ENCODE data around the gene TULP4.

The TULP4 gene

DNA sequence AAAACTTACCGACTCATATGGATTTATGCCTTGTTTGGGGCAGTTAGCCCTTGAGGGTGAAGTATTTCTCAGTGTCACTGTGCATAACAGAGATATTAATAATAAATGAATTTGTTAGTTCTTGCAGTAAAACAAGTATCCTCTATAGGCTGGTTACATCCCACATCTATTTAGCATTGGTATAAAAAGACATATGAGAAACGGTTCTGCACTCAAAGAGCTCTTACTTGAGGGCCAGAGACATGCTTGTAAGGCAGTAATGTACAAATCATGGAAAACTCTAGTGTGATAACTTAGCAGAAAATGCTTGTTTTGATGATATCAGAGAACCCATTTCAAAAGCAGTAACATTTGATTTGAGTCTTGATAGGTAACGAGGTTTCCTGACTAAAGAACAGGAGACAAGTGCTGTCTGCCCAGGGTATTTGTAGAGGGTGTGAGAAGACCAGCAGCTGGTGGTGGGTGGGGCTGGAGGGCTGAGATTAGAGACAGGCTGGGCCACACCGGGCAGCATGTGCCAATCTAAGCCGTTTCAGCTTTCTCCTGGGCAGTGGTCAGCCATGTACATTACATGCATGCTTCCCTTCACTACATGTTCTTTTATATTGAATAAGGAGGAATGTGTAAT, 46.3 kb downstream of the TULP4 start:
- no peak for DNase-seq (ENCODE audit: low read depth in 3 of 3)

DNA sequence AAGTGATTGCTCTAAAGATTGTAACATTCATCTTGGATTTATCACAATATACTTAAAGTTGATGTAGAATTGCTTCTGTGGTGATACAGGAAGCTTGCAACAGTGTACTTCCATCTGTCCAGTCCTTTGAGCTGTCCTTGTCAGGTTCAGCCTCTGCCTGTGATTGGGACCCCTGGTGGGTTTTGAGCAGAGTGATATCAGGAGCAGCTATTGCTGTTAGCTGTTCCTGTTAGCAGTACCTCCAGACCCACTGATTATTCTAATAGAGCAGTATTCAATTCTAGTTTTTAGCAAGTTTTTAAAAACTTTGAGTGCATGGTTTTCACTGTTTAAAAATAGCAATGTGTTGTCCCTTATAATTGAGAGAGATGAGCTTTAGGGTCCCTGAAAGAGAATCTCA, 48.8 kb downstream of the TULP4 start:
- no peak for DNase-seq (ENCODE audit: low read depth in 3 of 3)

DNA sequence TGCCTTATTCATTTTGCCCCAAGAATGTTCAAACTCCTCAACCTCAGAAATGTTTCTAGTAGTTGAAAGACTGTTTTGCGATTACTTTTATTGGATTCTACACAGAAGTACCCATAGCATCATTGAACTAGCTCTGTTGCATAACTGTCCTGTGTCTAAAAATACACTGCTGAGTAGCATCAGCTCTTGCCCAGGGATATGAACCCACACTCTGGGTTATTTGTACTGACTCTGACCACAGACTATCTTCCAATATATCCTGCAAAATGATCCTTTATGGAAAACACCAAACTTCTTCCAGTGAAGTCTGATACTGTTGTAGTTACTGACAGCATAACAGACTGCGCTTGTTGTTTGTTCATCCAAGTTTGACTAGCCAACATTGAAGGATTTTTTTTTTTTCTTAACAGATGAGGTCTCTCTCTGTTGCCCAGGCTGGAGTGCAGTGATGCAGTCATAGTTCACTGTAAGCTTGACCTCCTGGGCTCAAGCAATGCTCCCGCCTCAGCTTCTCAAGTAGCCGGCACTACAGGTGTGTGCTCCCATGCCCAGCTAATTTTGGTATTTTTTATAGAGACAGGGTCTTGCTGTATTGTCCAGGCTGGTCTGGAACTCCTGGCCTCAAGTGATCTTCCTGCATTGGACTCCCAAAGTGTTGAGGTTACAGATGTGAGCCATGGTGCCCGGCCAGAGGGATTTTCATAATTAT, 49.9 kb downstream of the TULP4 start:
- DNase-seq (ENCODE audit: low read depth in 3 of 3), result no peak

DNA sequence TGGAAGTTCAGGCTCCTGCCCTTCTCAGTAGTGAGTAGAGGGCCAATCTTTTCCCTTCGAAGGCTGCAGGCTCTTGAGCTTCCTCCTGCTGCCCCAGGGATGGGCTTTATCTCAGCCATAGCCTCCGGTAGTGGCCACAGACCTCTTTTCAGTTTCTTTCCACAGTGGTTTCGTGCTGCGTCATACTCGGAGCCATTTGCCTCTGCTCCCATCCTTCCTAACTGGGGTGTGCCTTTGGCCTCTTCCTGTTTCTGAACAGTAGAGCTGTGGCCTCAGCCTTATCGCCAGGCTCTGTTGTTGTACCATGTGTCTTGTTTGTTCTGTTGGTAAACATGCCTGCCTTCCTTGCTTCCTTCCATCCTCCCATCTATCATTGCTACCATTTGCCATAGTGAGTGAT, 54.1 kb downstream of the TULP4 start:
- DNase-seq (ENCODE audit: low read depth in 3 of 3), result no peak

DNA sequence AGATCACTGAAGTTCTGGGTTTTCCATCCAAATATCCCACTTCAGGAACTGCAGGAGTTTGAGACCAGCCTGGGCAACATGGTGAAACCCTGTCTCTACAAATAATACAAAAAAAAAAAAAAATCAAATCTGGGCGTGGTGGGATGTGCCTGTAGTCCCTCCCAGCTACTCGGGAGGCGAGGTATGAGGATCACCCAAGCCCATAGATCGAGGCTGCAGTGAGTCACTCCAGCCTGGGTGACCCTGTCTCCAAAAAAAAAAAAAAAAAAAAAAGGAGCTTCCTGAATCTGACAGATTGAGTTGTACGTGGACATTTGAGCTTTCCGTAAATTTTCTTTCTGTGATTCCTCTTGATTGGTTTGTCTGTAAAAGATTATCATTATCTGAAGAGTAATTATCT, 55.6 kb downstream of the TULP4 start:
- no peak for DNase-seq (ENCODE audit: low read depth in 3 of 3)

DNA sequence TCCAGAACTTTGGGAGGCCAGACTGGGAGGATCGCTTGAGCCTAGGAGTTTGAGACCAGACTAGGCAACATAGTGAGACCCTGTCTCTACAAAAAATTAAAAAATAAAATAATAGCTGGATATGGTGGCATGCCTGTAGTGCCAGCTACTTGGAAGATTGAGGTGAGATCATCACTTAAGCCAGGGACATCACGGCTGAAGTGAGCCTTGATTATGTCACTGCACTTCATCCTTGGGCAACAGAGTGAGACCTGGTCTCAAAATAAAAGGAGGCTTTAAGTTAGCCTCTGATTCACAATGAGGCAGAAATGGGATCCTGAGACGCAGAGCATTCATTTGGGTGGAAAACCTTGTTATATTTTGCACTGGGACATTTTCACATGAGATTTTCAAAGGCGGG, 57.0 kb downstream of the TULP4 start:
- no peak for DNase-seq (ENCODE audit: low read depth in 3 of 3)

DNA sequence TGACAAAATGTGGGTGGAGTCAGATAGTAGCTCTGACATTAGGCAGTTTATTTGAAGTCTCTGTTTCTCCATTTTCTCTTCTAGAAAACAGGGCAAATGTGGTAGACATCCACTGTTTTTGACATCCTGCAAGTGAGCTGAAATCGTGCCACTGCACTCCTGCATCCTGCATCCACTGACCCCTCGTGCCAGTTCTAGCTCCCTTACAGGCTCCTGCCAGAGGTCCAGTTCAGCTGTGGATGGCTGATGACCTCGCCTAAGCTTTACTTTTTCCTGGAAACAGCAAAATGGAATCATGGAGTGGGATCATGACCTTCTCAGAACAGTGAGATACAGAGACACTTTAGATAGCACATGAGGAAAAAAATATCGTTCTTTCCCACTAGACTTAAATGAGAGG, 58.5 kb downstream of the TULP4 start:
- DNase-seq (ENCODE audit: low read depth in 3 of 3), result no peak

DNA sequence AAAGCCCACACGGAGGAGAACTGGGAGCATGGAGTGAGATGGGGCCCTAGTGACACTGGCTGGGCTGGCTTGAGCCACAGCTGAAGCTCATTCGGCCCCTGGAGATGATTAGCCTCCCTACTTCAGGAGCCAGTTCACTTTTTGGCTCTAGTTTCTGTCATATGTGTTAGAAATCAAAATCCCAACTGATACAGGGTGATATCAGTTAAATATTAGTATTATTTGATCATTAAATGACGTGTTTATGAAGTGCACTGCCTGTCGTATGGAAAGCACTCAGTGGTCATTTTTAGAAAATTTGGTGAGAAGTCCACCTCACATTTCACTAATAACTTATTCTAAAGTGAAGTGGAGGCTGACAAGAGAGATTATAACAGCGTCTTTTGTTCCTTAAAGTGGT, 59.0 kb downstream of the TULP4 start:
- no peak for DNase-seq (ENCODE audit: low read depth in 3 of 3)

DNA sequence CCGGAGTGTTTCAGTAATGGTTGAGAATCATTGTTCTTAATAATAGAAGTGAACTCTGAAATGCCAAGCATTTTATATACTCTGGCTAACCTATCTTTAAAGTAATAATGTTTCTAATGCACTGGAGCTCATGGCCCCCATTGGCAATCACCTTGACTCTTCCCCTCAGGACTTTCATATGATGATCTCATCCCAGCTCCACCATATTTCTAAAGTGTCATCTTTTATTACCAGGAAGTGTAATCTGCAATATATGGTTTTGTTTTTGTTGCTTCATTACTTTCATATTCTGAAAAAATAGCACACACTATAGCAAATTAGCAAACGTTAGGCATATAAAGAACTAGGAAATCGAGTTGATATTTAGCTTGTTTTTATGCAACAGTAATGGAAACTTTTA, 60.3 kb downstream of the TULP4 start:
- DNase-seq (ENCODE audit: low read depth in 3 of 3), result no peak

DNA sequence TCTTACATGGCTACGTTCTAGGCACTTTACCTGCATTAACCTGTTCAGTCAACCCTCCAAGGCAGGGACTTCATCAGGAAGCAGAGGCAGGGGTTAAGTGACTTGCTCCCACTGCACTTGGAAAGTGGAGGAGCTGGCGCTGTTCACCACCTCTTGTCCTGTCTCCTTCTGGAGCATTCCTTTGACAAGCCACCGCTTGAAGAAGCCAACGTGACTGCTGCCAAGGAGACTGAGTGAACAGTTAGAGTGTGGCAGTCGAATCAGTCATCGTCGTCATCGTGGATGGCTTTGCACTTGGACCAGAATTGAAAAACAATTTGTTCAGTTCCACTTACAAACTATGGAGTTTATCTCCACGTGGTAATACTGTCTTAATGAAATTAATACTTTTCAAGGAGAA, 60.9 kb downstream of the TULP4 start:
- DNase-seq (ENCODE audit: low read depth in 3 of 3), result no peak

DNA sequence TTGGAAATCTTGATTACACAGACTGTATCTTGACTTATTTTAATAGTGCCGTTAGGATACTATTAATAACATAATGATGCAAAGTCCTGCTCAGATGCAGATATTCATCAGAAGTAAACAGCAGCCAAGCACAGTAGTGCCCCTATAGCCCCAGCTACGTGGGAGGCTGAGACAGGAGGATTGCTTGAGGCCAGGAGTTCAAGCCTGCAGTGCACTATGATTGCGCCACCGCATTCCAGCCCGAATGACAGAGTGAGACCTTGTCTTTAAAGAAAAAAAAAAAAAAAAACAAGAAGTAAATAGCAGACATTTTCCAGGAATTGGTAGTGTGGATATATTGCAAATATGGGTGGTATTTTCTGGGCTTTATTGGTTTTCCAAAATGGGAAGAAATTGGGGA, 61.8 kb downstream of the TULP4 start:
- no peak for DNase-seq (ENCODE audit: low read depth in 3 of 3)

DNA sequence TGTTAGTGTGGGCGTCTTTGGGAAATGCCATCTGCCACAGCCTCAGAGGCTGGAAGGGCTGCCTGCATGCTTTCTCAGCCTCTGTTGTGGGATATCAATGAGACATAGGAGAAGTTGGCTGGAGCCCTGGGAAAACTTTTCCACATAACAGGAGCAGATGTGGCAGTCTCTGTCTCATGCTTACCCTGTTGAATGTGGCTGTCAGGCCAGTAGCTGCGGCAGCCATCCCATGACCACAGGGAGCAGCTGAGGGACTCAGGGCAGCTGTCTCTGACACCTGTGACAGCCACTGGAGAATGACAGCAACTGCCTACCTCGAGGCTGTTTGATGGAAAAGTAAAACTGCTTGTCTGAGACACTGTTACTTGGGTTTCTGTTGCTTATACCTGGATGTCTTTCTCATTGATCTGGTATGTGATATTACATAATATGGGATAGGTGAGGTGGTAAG, 64.4 kb downstream of the TULP4 start:
- no peak for DNase-seq (ENCODE audit: low read depth in 3 of 3)

DNA sequence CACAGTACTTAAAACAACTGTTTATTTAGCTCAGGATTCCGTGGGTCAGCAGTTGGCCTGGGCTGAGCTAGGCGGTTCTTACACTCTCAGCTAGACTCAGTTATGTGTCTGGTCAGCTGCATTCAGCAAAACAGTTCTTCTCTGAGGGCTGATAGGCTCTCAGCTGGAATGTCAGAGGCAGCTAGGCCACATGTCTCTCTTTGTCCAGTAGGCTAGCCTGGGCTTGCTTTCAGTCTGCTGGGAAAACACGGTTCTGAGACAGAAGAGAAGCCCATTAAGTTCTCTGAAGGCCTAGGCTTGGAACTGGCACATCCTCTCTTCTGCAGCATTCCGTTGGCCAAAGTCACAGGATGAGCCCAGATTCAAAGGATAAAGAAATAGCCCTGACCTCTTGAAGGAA, 65.6 kb downstream of the TULP4 start:
- DNase-seq (ENCODE audit: low read depth in 3 of 3), result no peak

DNA sequence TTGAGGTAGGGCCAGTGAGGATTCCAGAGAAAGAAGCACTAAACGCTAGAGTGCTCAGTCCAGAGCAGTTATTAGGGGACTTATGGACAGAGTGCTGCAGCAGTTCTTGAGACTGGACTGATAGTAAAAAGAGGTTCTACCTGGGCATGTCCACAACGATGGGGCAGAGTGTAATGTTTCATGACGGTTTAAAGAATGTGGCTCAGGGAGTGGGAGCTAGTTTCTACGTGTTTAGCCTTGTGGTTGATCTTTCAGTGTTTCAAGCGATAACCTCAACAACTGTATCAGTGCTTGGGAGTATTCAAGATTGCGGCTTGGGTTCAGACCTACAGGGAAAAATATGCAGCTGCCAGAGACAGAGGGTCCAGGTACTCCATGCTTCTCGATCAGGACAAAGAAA, 67.1 kb downstream of the TULP4 start:
- no peak for DNase-seq (ENCODE audit: low read depth in 3 of 3)

DNA sequence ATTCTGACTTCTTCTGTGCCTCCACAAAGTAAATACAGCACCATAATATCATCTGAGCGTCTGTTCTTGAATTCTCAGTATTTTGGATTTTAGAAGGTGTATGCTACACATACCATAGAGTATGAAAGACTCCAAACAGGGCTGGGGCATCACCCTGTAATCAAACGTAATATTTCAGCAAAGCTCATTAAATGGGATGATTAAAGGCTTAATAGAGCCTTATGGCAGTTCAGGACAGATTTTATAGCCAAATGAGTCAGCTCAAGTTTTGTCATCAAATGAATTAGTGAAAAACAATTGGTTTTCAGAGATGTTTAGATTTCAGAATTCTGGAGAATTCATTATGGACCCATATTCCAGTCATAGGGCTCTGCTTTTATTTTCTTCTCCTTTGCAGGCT, 68.9 kb downstream of the TULP4 start:
- no peak for DNase-seq (ENCODE audit: low read depth in 3 of 3)

DNA sequence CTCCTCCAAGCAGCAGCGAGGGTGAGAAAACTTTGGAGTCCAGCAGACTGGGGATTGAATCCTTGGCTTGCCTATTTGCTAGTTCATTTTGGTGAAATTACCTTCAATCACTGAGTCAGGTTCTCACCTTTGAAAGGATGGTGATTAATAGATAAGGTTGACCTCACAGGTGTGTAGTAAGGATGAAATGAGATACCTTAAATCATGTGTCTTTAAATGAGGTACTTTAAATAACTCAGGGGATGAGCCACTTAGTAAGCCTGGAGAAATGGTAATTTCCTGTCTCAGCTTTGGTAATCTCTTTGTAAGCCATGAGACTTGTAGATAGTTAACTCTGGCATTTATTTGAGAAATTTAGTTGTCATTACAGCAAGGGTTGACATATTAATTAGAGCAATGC, 70.2 kb downstream of the TULP4 start:
- no peak for DNase-seq (ENCODE audit: low read depth in 3 of 3)

DNA sequence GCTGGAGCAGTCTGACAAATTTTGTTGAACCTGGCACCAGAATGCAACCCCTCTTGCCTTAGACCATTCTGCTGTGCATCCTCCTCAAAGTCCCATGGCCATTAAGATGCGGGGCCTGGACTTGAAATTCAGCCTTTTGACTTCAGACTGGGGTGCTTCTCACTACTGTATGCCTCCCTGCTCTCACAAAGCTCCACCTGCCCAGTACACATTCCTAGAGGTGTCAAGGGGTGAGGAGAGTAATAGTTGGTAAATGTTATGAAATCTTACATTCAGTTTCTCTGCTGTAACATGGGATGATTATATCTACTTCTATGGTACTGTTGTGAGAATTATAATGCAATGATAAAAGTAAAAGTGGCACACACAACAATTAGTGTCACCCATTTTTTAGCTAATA, 70.8 kb downstream of the TULP4 start:
- DNase-seq (ENCODE audit: low read depth in 3 of 3), result no peak

DNA sequence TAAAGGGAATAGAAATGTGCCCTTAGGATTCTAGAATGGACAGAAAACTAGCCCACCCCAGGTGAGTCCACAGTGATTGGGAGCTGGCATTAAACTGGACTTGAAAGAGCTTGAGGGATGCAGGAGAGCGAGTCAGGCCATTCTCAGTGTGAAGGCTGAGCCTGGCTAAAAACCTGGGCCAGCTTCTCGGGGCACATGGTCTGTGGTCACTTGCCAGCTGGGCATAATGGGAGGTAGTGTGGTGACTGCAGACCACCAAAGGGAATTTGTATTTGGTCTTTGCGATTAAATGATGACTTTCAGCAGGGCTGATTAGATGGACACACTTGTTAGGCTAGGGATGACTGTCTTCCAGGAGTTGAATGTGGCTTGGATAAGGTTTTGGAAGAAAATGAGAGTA, 71.3 kb downstream of the TULP4 start:
- DNase-seq (ENCODE audit: low read depth in 3 of 3), result no peak

DNA sequence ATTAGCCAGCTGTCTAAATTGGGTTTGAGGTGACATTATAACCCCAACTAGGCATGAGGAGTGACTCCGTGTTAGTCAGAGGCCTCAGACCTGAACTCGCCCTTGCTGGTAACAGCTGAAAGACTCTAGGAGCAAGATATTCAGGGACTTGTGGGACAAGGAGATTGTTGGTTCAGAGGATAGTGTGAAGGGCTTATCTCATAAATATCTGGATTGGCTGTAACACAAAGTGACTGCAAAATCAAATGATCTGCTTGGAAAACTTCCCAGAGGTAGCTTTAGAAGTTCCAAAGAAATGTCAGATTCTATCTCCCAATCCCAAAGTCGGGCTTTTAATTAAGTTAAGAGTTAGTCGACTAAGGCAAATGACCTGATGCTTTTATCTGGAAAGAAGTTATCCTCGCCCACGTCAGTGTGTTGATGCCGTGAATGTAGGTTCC, 72.4 kb downstream of the TULP4 start:
- no peak for DNase-seq (ENCODE audit: low read depth in 3 of 3)

DNA sequence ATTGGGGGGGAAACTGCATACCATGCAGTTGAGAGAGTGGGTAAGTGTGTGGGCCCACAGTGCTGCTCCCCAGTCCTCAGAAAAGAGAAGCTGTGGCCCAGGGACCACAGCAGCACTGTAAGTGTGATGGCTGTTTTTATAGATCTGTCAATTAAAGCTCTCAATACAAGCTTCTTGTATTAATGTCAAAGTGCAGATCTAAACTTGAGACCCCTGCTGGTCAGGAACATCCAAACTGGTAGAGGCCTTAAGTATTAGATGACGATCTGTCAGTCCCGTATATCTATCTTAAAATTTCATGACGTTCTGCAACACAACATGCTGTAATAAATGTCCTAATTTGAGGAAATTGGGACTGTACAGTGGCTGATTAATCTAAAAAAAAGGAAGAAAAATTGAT, 74.8 kb downstream of the TULP4 start:
- no peak for DNase-seq (ENCODE audit: low read depth in 3 of 3)

DNA sequence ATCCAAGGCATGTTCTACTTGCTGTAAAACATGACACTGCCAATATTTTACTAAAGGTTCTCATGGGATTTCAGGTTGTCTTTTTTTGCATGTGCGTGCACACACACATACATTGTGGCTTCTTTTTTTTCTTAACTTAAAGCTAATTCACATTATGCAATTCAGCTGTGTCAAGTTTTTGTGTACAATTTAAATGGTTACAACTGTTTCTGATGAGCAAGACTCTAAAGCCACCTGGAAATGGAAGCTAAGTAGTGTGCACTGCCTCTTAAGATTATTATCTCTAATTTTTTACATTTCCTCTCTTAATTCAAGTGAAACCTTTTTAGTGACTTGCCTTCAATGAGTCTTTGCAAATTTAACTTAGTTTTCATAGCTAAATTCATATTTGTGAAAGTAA, 75.3 kb downstream of the TULP4 start:
- DNase-seq (ENCODE audit: low read depth in 3 of 3), result no peak

DNA sequence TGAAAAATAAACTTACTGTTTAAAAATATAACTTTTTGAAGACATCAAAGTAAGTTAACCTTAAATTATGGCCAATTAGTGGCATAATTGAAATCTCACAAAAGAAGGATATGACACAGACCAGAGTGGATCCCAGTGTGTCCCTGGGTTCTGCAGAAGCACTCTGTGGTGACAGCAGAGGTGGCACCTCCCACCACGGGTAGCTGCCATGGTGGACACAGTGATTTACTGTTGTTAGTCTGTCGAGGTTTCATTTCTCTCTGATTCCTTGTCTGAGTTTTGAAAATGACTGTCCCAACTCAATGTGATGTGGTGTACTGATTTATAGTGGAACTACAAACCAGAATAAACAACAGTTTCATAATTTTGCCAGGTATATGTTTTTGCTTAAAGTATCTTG, 76.5 kb downstream of the TULP4 start:
- DNase-seq (ENCODE audit: low read depth in 3 of 3), result no peak

DNA sequence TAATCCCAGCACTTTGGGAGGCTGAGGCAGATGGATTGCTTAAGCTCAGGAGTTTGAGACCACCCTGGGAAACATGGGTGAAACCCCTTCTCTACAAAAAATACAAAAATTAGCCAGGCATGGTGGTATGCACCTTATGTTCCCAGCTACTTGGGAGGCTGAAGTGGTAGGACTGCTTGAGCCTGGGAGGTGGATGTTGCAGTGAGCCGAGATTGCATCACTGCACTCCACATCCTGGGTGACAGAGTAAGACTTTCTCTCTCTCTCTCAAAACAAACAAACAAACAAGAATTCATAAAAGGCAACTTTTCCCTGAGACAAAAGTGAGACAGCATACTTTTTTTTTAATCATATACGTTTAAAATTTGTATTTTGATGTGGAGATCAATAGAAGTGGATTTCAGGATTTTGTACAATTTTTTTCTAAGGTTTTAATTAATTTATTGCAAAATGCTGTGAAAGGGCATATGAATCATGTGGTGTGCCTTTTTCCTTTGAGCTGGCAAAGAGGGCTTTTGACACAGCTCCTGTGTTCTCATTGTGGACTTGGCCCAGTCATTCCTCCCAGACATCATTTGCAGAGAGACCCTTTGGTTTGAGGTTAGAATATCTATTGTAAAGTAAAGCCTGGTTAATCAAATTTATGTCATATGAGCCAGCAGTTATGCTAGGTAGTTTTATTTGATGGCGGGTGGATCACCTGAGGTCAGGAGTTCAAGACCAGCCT, 77.1 kb downstream of the TULP4 start:
- DNase-seq (ENCODE audit: low read depth in 3 of 3), result no peak

Data from stimulated activated CD4-positive, alpha-beta T cell treated with anti-CD3 and anti-CD28 coated beads, TNF-alpha, amount 100 ng/mL, for 48 hours (primary cell).